NT2/D1 (cell line): ENCODE data around the gene COPRS.
"Not testable (repeated sequence)": the region's sequence is repeated elsewhere in the genome, so short reads cannot be mapped to it uniquely, and the experiment has no call there.

ENCODE experiments used
- DNase-seq: peaks from one replicate; pipeline ENCODE4 v3.0.0-alpha.2; 2011; ENCODE audit warnings: low read depth, low spot score
- H3K27me3 ChIP-seq: 2 replicates; pipeline ENCODE4 v1.6.0; 2011; ENCODE audit warnings: mild to moderate bottlenecking; ENCODE audit not compliant: insufficient read length, insufficient read depth
- H3K36me3 ChIP-seq: 2 replicates; pipeline ENCODE4 v1.6.1; 2011; ENCODE audit warnings: mild to moderate bottlenecking, low read length, mixed read lengths; ENCODE audit not compliant: insufficient read depth, insufficient read length
- H3K4me1 ChIP-seq: 2 replicates; pipeline ENCODE4 v1.5.1; 2011; ENCODE audit not compliant: insufficient read depth, insufficient read length
- H3K4me3 ChIP-seq: 2 replicates; pipeline ENCODE4 v1.5.1; 2011; ENCODE audit warnings: low read depth; ENCODE audit not compliant: insufficient read length
- H3K9ac ChIP-seq: 2 replicates; pipeline ENCODE4 v1.6.0; 2011; ENCODE audit warnings: low read depth; ENCODE audit not compliant: insufficient read length
- H3K9me3 ChIP-seq: 2 replicates; pipeline ENCODE4 v1.5.1; 2011; ENCODE audit warnings: mild to moderate bottlenecking, low read length; ENCODE audit not compliant: insufficient read depth
- SUZ12 ChIP-seq: IDR thresholded peaks from 2 replicates; pipeline ENCODE4 v1.6.1; 2011; ENCODE audit not compliant: insufficient read length, insufficient read depth; ENCODE audit errors: extremely low read depth
- YY1 ChIP-seq: IDR thresholded peaks from 2 replicates; pipeline ENCODE4 v1.6.1; 2011; ENCODE audit not compliant: insufficient read length, insufficient read depth
- ZNF274 ChIP-seq: IDR thresholded peaks from 2 replicates; pipeline ENCODE4 v1.6.1; 2011; ENCODE audit warnings: mild to moderate bottlenecking, low read depth, low read length

The COPRS gene

GRCh38 chr17:31820691-31821435 is 38.2 kb downstream of the COPRS start:
- Histone ChIP-seq H3K27me3 (no peaks in the 10 kb centered on the region), H3K4me3 (no peak overlapping the region), H3K4me1 (no peaks in the 10 kb centered on the region), H3K9ac (no peak overlapping the region), H3K36me3 (no peaks in the 10 kb centered on the region), H3K9me3 (no peaks in the 10 kb centered on the region)
- DNase-seq: no peak
- no peak for TF ChIP-seq ZNF274
- no peak for TF ChIP-seq YY1
- no peak for TF ChIP-seq SUZ12

- TF ChIP-seq YY1: no peak
- TF ChIP-seq SUZ12: no peak
- no peak for TF ChIP-seq ZNF274
Measured at GRCh38 chr17:31819578-31819977, 39.5 kb downstream of the COPRS start.

GRCh38 chr17:31818863-31819262 is 40.2 kb downstream of the COPRS start:
- H3K9me3 ChIP-seq, H3K36me3 ChIP-seq, DNase-seq, H3K27me3 ChIP-seq, H3K4me3 ChIP-seq, H3K9ac ChIP-seq, H3K4me1 ChIP-seq: not testable (repeated sequence)

More at GRCh38 chr17:31819578-31819977, 39.5 kb downstream of the COPRS start:
- no peaks in the 10 kb centered on the region for H3K27me3 ChIP-seq
- DNase-seq: no peak
- H3K9me3 ChIP-seq: no peaks in the 10 kb centered on the region
- no peaks in the 10 kb centered on the region for H3K36me3 ChIP-seq
- H3K4me3 ChIP-seq: no peak overlapping the region
- no peak overlapping the region for H3K9ac ChIP-seq
- no peaks in the 10 kb centered on the region for H3K4me1 ChIP-seq

- no peak for TF ChIP-seq SUZ12
- no peak for TF ChIP-seq YY1
- no peak for TF ChIP-seq ZNF274
- no peaks in the 10 kb centered on the region for H3K4me1 ChIP-seq
- H3K4me3 ChIP-seq: no peak overlapping the region
- no peak for DNase-seq
- no peak overlapping the region for H3K9ac ChIP-seq
- H3K9me3 ChIP-seq: no peaks in the 10 kb centered on the region
- H3K27me3 ChIP-seq: no peaks in the 10 kb centered on the region
- no peaks in the 10 kb centered on the region for H3K36me3 ChIP-seq
Measured at GRCh38 chr17:31815212-31815730, 43.8 kb downstream of the COPRS start.

GRCh38 chr17:31811101-31811500 is 47.9 kb downstream of the COPRS start:
- no peaks in the 10 kb centered on the region for H3K36me3 ChIP-seq
- no peak for DNase-seq
- TF ChIP-seq YY1 (no peak), SUZ12 (no peak), ZNF274 (no peak)

GRCh38 chr17:31809876-31810275 is 49.2 kb downstream of the COPRS start:
- DNase-seq: not testable (repeated sequence)

More at GRCh38 chr17:31811101-31811500, 47.9 kb downstream of the COPRS start:
- H3K4me1 ChIP-seq: no peaks in the 10 kb centered on the region
- no peak overlapping the region for H3K4me3 ChIP-seq
- no peak overlapping the region for H3K9ac ChIP-seq
- H3K27me3 ChIP-seq: no peaks in the 10 kb centered on the region
- no peaks in the 10 kb centered on the region for H3K9me3 ChIP-seq

GRCh38 chr17:31808521-31809050 is 50.5 kb downstream of the COPRS start:
- H3K36me3 ChIP-seq: no peaks in the 10 kb centered on the region
- no peaks in the 10 kb centered on the region for H3K27me3 ChIP-seq
- no peaks in the 10 kb centered on the region for H3K4me1 ChIP-seq
- DNase-seq: no peak
- H3K9ac ChIP-seq: no peak overlapping the region
- H3K9me3 ChIP-seq: no peaks in the 10 kb centered on the region
- TF ChIP-seq YY1: no peak
- TF ChIP-seq SUZ12: no peak
- TF ChIP-seq ZNF274: no peak
- H3K4me3 ChIP-seq: no peak overlapping the region

More at GRCh38 chr17:31809876-31810275, 49.2 kb downstream of the COPRS start:
- H3K4me1 ChIP-seq, H3K9ac ChIP-seq, H3K36me3 ChIP-seq, H3K9me3 ChIP-seq, H3K27me3 ChIP-seq, H3K4me3 ChIP-seq: not testable (repeated sequence)

- TF ChIP-seq SUZ12 (no peak), ZNF274 (no peak), YY1 (no peak)
- Histone ChIP-seq H3K9me3 (no peaks in the 10 kb centered on the region), H3K27me3 (no peaks in the 10 kb centered on the region), H3K4me1 (no peaks in the 10 kb centered on the region), H3K9ac (no peak overlapping the region), H3K4me3 (no peak overlapping the region), H3K36me3 (no peaks in the 10 kb centered on the region)
- no peak for DNase-seq
Measured at GRCh38 chr17:31807846-31808245, 51.2 kb downstream of the COPRS start.
